ENCODE data around the gene CARNS1.

DNA sequence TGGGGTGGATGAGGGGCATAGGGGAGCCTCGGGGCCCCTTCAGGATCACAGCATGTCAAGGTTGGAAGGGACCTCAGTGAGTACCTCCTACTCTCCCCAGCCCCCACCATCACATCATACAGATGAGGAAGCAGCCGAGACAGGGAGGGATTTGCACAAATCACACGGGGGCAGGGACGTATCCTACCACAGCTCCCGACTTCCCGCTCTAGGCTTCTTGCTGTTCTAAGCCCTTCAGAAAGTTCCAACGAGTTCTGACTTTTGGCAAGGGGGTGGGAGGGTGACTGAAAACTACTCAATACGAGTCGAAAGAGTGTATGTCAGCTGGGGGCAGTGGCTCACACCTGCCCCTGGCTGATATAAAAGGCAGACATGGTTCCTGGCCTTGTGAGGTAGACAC lies 28.4 kb upstream of the CARNS1 start:
- TF ChIP-seq, protein P1, sequence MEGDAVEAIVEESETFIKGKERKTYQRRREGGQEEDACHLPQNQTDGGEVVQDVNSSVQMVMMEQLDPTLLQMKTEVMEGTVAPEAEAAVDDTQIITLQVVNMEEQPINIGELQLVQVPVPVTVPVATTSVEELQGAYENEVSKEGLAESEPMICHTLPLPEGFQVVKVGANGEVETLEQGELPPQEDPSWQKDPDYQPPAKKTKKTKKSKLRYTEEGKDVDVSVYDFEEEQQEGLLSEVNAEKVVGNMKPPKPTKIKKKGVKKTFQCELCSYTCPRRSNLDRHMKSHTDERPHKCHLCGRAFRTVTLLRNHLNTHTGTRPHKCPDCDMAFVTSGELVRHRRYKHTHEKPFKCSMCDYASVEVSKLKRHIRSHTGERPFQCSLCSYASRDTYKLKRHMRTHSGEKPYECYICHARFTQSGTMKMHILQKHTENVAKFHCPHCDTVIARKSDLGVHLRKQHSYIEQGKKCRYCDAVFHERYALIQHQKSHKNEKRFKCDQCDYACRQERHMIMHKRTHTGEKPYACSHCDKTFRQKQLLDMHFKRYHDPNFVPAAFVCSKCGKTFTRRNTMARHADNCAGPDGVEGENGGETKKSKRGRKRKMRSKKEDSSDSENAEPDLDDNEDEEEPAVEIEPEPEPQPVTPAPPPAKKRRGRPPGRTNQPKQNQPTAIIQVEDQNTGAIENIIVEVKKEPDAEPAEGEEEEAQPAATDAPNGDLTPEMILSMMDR (IDR thresholded peaks at IDR 0.05; ENCODE audit: poor library complexity) = no peak
- TF ChIP-seq EZH2 (IDR thresholded peaks at IDR 0.05; ENCODE audit: borderline replicate concordance) = no peak

Data from hepatocyte (in vitro differentiated cells).